Heart right ventricle (tissue), 16 donors: ENCODE results near the gene TMTC4. TPM values are rescaled to one million over a fixed set of nuclear protein-coding genes. Genes with fewer than 3 reads are reported as not detected.
"Not testable (repeated sequence)": the region's sequence is repeated elsewhere in the genome, so short reads cannot be mapped to it uniquely, and the experiment has no call there.

ENCODE experiments used
- ATAC-seq, 8 donors: fragments of 200-7000 bp; cut with Tn5 transposase; one replicate each; pipeline ENCODE4 v1.9.1; 2020; ENCODE audit warnings: mild to moderate bottlenecking in 8 of 8, moderate library complexity in 8 of 8, moderate number of reproducible peaks in 1 of 8
- DNase-seq, 2 donors: peaks; one replicate each; pipeline ENCODE4 v3.0.0-alpha.2; 2020
- H3K27ac ChIP-seq, 10 donors: fragments of 200-600 bp; sonication (generic) in 2 of 10; one replicate each; pipeline versions ENCODE4 v1.5.0 to v1.8.0; 2020 to 2022; ENCODE audit warnings: mild to moderate bottlenecking in 3 of 10
- H3K27me3 ChIP-seq, 7 donors: fragments of 200-600 bp; one replicate each; pipeline ENCODE4 v1.8.0; 2021 to 2022; ENCODE audit warnings: mild to moderate bottlenecking in 2 of 7
- H3K36me3 ChIP-seq, 9 donors: fragments of 200-600 bp; sonication (generic) in 1 of 9; one replicate each; pipeline versions ENCODE4 v1.5.0 to v1.8.0; 2020 to 2022; ENCODE audit warnings: mild to moderate bottlenecking in 2 of 9
- H3K4me1 ChIP-seq, 9 donors: fragments of 200-600 bp; sonication (generic) in 1 of 9; one replicate each; pipeline versions ENCODE4 v1.5.0 to v1.8.0; 2020 to 2022; ENCODE audit warnings: mild to moderate bottlenecking in 4 of 9
- H3K4me3 ChIP-seq, 10 donors: fragments of 200-600 bp; sonication (generic) in 2 of 10; one replicate each; pipeline versions ENCODE4 v1.5.0 to v1.8.0; 2020 to 2022; ENCODE audit warnings: mild to moderate bottlenecking in 7 of 10, moderate library complexity in 2 of 10
- H3K9me3 ChIP-seq, 11 donors: fragments of 200-600 bp in 10 of 11; sonication (generic) in 2 of 11; one replicate each; pipeline versions ENCODE4 v1.5.0 to v1.8.0; 2013 to 2022; ENCODE audit warnings: mild to moderate bottlenecking in 2 of 11, control low read depth in 1 of 11, moderate library complexity in 1 of 11
- CTCF ChIP-seq, 9 donors: fragments of 200-600 bp; sonication (generic) in 2 of 9; IDR thresholded peaks; one replicate each; pipeline versions ENCODE4 v1.5.0 to v1.8.0; 2021 to 2022; ENCODE audit warnings: antibody characterized with exemption in 9 of 9, mild to moderate bottlenecking in 5 of 9, moderate library complexity in 1 of 9
- WGBS, 2 donors: extraction: QIAGEN DNeasy Blood & Tissue Kit; methylation state at CpG; one replicate each; pipeline ENCODE4 v1.1.7; 2013; ENCODE audit warnings: inconsistent platforms in 1 of 2; 5-methylcytosine and 5-hydroxymethylcytosine counted together
- intact Hi-C, 10 donors: fragments of 100-400 bp; cut with DNase I; formaldehyde crosslinking; loops; one replicate each; pipeline versions ENCODE4 v1.11.1 to v1.14.2; 2022
- polyA plus RNA-seq, 2 donors: library from polyadenylated mRNA; stranded (reverse); fragments of 200-250 nt; gene quantifications; one replicate each; pipeline ENCODE4 v1.2.3, GENCODE V29; 2013
- total RNA-seq, 10 donors: library from RNA; stranded (reverse); fragmentation: NEBNext Ultra II Directional in 3 of 10; extraction: Animal tissue kit (Norgen Biotek cat#: 25700) in 3 of 10; gene quantifications; one replicate each; pipeline versions ENCODE4 v1.2.1 to v1.2.4, GENCODE V29; 2021 to 2023
- donor health status: Arrhythmogenic right ventricular cardiomyopathy.
- donor health status: ischemic (EF 13 %, LVEDD 7.1; RV severe dilation, severe dysfunction).
- donor health status: healthy with polysubstance abuse.
- donor health status: DM: no; HTN: yes; CAD: no.
- donor health status: DM: no; HTN: no; CAD: no.
- donor health status: ischemic (EF 25% LVEDD 6.9; RV normal size, moderate dysfunction).
- donor health status: ischemic (EF 25% LVEDD 5.7; RV mildly dilated, moderate dysfunction).
- donor health status: healthy.
- donor health status: DM: yes; HTN: yes; CAD: no.
- donor health status: Ischemic cardiomyopathy.
- donor health status: ischemic (EF 35%, LVEDD 5.7; RV mildly dilated, moderate dysfunction).
- donor health status: nonischemic (EF 11% LVEDD 7.7; RV severe dilation, severe dysfunction).
- donor health status: DM: yes; HTN: yes; CAD: no.
- donor health status: PGD.
- donor health status: ischemic (EF 29% LVEDD 5.4; RV normal size, mild dysfunction).
- donor health status: nonischemic (EF 23%, LVEDD 6.1; RV moderate dilation, normal function).

TMTC4 gene
- total and polyA plus RNA-seq, 12 donors: 2.5 to 9.4 (median 6.0) TPM

- no peak for DNase-seq
- intact Hi-C loops: no loop called here
- no peaks in the 10 kb centered on the region for H3K36me3 ChIP-seq
- ATAC-seq: no peak
- 48 to 65% methylated on average over 2 of the region's 2 CpGs for WGBS, 2 donors
- no peak overlapping the region for H3K27ac ChIP-seq
- H3K4me3 ChIP-seq: no peak overlapping the region
- no peaks in the 10 kb centered on the region for H3K4me1 ChIP-seq
- H3K9me3 ChIP-seq: no peaks in the 10 kb centered on the region
- TF ChIP-seq CTCF (IDR thresholded peaks at IDR 0.05): no peak
- peaks cover 0 to 17% (median 6%) of the 10 kb centered on the region in 7 donors for H3K27me3 ChIP-seq
Measured at GRCh38 chr13:100714478-100714877, 39.9 kb upstream of the TMTC4 start.

- no peak for ATAC-seq
- 97% methylated on average over 5 of the region's 5 CpGs for WGBS, 2 donors
- H3K27me3 ChIP-seq: peaks cover 0 to 10% (median 0%) of the 10 kb centered on the region in 7 donors
- no peak for TF ChIP-seq CTCF (IDR thresholded peaks at IDR 0.05)
- H3K9me3 ChIP-seq: no peaks in the 10 kb centered on the region
- no peak overlapping the region for H3K4me3 ChIP-seq
- intact Hi-C loops: no loop called here
- no peaks in the 10 kb centered on the region for H3K36me3 ChIP-seq
- no peaks in the 10 kb centered on the region for H3K4me1 ChIP-seq
- no peak overlapping the region for H3K27ac ChIP-seq
- no peak for DNase-seq
Measured at GRCh38 chr13:100710176-100710575, 35.6 kb upstream of the TMTC4 start.

GRCh38 chr13:100707818-100708740 lies 33.5 kb upstream of the TMTC4 start:
- Histone ChIP-seq H3K9me3 (no peaks in the 10 kb centered on the region), H3K27ac (no peak overlapping the region), H3K36me3 (no peaks in the 10 kb centered on the region), H3K4me3 (no peak overlapping the region), H3K27me3 (peaks cover 0 to 4% (median 0%) of the 10 kb centered on the region in 7 donors), H3K4me1 (no peaks in the 10 kb centered on the region)
- 79 to 82% methylated on average over 12 of the region's 12 CpGs for whole genome bisulfite sequencing, 2 donors
- intact Hi-C loops: no loop called here
- no peak for TF ChIP-seq CTCF (IDR thresholded peaks at IDR 0.05)
- no peak for ATAC-seq
- no peak for DNase-seq

GRCh38 chr13:100698331-100698730 lies 23.7 kb upstream of the TMTC4 start:
- H3K4me1 ChIP-seq, H3K36me3 ChIP-seq, H3K27ac ChIP-seq, intact Hi-C loops, ATAC-seq, DNase-seq, H3K4me3 ChIP-seq, H3K9me3 ChIP-seq: not testable (repeated sequence)
- 15 to 41% methylated on average over 5 to 8 of the region's 16 CpGs for WGBS, 2 donors
- peaks cover 0 to 11% (median 0%) of the 10 kb centered on the region in 7 donors for H3K27me3 ChIP-seq

- H3K4me3 ChIP-seq: no peak overlapping the region
- H3K36me3 ChIP-seq: no peaks in the 10 kb centered on the region
- H3K4me1 ChIP-seq: no peaks in the 10 kb centered on the region
- H3K9me3 ChIP-seq: peaks cover 0 to 1% (median 0%) of the 10 kb centered on the region in 11 donors
- TF ChIP-seq CTCF (IDR thresholded peaks at IDR 0.05): no peak
- DNase-seq (no peak), ATAC-seq (no peak)
- peaks cover 0 to 12% (median 0%) of the 10 kb centered on the region in 7 donors for H3K27me3 ChIP-seq
- no peak overlapping the region for H3K27ac ChIP-seq
- WGBS, 2 donors: 94 to 96% methylated on average over 2 of the region's 2 CpGs
- intact Hi-C loops: no loop called here
Measured at GRCh38 chr13:100695509-100695773, 20.8 kb upstream of the TMTC4 start.
